ENCODE results near the gene BLVRB. TPM values are rescaled to one million over a fixed set of nuclear protein-coding genes. Genes with fewer than 3 reads are reported as not detected.

The BLVRB gene
- total and polyA plus RNA-seq, 2 of the 8 experiments (the other 6 are each of a cell fraction or from before 2014, with no cell fraction given): 28.7 to 182 TPM

DNA sequence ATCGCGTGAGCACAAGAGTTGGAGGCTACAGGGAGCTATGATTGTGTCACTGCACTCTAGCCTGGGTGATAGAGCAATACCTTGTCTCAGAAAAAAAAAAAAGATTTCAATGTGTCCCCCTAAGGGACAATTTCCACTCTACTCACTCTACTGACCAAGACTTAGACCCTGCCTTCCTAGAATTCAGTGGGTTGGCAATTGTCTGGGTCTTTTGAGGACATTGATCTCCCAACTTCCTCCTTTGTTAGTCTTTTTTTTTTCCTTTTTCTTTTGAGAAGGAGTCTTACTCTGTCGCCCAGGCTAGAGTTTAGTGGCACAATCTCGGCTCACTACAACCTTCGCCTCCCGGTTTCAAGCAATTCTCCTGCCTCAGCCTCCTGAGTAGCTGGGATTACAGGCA is 3.5 kb upstream of the BLVRB start (continued):
- TF ChIP-seq, protein P1, sequence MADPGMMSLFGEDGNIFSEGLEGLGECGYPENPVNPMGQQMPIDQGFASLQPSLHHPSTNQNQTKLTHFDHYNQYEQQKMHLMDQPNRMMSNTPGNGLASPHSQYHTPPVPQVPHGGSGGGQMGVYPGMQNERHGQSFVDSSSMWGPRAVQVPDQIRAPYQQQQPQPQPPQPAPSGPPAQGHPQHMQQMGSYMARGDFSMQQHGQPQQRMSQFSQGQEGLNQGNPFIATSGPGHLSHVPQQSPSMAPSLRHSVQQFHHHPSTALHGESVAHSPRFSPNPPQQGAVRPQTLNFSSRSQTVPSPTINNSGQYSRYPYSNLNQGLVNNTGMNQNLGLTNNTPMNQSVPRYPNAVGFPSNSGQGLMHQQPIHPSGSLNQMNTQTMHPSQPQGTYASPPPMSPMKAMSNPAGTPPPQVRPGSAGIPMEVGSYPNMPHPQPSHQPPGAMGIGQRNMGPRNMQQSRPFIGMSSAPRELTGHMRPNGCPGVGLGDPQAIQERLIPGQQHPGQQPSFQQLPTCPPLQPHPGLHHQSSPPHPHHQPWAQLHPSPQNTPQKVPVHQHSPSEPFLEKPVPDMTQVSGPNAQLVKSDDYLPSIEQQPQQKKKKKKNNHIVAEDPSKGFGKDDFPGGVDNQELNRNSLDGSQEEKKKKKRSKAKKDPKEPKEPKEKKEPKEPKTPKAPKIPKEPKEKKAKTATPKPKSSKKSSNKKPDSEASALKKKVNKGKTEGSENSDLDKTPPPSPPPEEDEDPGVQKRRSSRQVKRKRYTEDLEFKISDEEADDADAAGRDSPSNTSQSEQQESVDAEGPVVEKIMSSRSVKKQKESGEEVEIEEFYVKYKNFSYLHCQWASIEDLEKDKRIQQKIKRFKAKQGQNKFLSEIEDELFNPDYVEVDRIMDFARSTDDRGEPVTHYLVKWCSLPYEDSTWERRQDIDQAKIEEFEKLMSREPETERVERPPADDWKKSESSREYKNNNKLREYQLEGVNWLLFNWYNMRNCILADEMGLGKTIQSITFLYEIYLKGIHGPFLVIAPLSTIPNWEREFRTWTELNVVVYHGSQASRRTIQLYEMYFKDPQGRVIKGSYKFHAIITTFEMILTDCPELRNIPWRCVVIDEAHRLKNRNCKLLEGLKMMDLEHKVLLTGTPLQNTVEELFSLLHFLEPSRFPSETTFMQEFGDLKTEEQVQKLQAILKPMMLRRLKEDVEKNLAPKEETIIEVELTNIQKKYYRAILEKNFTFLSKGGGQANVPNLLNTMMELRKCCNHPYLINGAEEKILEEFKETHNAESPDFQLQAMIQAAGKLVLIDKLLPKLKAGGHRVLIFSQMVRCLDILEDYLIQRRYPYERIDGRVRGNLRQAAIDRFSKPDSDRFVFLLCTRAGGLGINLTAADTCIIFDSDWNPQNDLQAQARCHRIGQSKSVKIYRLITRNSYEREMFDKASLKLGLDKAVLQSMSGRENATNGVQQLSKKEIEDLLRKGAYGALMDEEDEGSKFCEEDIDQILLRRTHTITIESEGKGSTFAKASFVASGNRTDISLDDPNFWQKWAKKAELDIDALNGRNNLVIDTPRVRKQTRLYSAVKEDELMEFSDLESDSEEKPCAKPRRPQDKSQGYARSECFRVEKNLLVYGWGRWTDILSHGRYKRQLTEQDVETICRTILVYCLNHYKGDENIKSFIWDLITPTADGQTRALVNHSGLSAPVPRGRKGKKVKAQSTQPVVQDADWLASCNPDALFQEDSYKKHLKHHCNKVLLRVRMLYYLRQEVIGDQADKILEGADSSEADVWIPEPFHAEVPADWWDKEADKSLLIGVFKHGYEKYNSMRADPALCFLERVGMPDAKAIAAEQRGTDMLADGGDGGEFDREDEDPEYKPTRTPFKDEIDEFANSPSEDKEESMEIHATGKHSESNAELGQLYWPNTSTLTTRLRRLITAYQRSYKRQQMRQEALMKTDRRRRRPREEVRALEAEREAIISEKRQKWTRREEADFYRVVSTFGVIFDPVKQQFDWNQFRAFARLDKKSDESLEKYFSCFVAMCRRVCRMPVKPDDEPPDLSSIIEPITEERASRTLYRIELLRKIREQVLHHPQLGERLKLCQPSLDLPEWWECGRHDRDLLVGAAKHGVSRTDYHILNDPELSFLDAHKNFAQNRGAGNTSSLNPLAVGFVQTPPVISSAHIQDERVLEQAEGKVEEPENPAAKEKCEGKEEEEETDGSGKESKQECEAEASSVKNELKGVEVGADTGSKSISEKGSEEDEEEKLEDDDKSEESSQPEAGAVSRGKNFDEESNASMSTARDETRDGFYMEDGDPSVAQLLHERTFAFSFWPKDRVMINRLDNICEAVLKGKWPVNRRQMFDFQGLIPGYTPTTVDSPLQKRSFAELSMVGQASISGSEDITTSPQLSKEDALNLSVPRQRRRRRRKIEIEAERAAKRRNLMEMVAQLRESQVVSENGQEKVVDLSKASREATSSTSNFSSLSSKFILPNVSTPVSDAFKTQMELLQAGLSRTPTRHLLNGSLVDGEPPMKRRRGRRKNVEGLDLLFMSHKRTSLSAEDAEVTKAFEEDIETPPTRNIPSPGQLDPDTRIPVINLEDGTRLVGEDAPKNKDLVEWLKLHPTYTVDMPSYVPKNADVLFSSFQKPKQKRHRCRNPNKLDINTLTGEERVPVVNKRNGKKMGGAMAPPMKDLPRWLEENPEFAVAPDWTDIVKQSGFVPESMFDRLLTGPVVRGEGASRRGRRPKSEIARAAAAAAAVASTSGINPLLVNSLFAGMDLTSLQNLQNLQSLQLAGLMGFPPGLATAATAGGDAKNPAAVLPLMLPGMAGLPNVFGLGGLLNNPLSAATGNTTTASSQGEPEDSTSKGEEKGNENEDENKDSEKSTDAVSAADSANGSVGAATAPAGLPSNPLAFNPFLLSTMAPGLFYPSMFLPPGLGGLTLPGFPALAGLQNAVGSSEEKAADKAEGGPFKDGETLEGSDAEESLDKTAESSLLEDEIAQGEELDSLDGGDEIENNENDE (IDR thresholded peaks at IDR 0.05; ENCODE audit: insufficient replicate concordance, low read length): no peak
- no peak for TF ChIP-seq KDM4A (IDR thresholded peaks at IDR 0.05; ENCODE audit: low read depth, low read length, severe bottlenecking)
- TF ChIP-seq JUND (IDR thresholded peaks at IDR 0.05; ENCODE audit: low read length): no peak
- TF ChIP-seq TBP (IDR thresholded peaks at IDR 0.05; ENCODE audit: low read depth, low read length): no peak
- no peak for TF ChIP-seq EGR1 (IDR thresholded peaks at IDR 0.05; ENCODE audit: borderline replicate concordance, low read depth, low read length)
- no peak for TF ChIP-seq MAFK (IDR thresholded peaks at IDR 0.05; ENCODE audit: low read depth, low read length)
- TF ChIP-seq RXRA (IDR thresholded peaks at IDR 0.05; ENCODE audit: insufficient read depth, low read depth, low read length): no peak
- no peak for TF ChIP-seq POLR2A (IDR thresholded peaks at IDR 0.05; ENCODE audit: control extremely low read depth in 1 of 2, low read depth in 2 of 2, low read length in 2 of 2)
- no peak for TF ChIP-seq ASH2L (IDR thresholded peaks at IDR 0.05; ENCODE audit: low read length)
- no peak for TF ChIP-seq BCL11A (IDR thresholded peaks at IDR 0.05; ENCODE audit: low read depth in 2 of 2, low read length in 2 of 2)
- TF ChIP-seq, protein P2, sequence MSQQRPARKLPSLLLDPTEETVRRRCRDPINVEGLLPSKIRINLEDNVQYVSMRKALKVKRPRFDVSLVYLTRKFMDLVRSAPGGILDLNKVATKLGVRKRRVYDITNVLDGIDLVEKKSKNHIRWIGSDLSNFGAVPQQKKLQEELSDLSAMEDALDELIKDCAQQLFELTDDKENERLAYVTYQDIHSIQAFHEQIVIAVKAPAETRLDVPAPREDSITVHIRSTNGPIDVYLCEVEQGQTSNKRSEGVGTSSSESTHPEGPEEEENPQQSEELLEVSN (IDR thresholded peaks at IDR 0.05): no peak
- TF ChIP-seq, protein P3, sequence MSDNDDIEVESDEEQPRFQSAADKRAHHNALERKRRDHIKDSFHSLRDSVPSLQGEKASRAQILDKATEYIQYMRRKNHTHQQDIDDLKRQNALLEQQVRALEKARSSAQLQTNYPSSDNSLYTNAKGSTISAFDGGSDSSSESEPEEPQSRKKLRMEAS (IDR thresholded peaks at IDR 0.05): no peak

Data from H1 (cell line).